Spleen (tissue), 7 donors: ENCODE results near the gene KCNA1.

ENCODE experiments used
- POLR2A ChIP-seq, 3 donors: fragments of 450-650 bp; IDR thresholded peaks; one replicate each; pipeline ENCODE4 v1.5.1; 2017; ENCODE audit warnings: antibody characterized with exemption in 3 of 3, mild to moderate bottlenecking in 1 of 3
- POLR2AphosphoS5 ChIP-seq, 3 donors: sonication (generic); formaldehyde crosslinking; IDR thresholded peaks; one replicate each; pipeline ENCODE4 v1.5.1; 2017; ENCODE audit warnings: antibody characterized with exemption in 3 of 3
- TF ChIP-seq, protein P1 (sequence below), 11 experiments: fragments of 200-600 bp in 7 of 11; fragments of 450-650 bp in 4 of 11; sonication (generic) in 4 of 11; IDR thresholded peaks in 8 of 11; conservative IDR thresholded peaks in 3 of 11; 1 replicate in 7 of 11; 2 replicates in 4 of 11; pipeline versions ENCODE4 v1.4.0 to v1.8.0; 2016 to 2021; ENCODE audit warnings: antibody characterized with exemption in 11 of 11, inconsistent platforms in 4 of 11, mild to moderate bottlenecking in 1 of 11
- donor health status: DM: no; HTN: no; CAD: no; lungs with moderate emphysema.
- donor health status: DM: no; HTN: no; CAD: no.
- donor health status: DM: no; HTN: no; CAD: no.

DNA sequence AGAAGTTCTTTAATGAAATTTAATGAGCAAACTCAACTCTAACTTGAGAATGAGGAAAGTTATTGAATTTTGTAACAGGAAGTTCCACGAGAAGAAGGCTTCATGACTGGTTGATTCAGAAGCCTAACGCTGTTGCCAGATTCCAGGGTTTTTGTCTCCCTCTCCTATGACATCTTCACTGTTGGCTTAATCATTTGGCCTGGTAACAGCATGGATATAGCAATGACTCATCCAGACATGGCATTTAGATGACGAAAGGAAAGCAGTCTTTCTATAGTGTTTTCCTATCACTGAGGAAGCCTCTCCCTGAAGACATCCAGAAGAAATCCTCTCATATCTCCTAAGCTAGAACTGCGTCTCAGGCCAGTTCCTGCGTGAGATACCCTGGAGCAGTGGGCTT is 9.4 kb upstream of the KCNA1 start:
- TF ChIP-seq, protein P1, sequence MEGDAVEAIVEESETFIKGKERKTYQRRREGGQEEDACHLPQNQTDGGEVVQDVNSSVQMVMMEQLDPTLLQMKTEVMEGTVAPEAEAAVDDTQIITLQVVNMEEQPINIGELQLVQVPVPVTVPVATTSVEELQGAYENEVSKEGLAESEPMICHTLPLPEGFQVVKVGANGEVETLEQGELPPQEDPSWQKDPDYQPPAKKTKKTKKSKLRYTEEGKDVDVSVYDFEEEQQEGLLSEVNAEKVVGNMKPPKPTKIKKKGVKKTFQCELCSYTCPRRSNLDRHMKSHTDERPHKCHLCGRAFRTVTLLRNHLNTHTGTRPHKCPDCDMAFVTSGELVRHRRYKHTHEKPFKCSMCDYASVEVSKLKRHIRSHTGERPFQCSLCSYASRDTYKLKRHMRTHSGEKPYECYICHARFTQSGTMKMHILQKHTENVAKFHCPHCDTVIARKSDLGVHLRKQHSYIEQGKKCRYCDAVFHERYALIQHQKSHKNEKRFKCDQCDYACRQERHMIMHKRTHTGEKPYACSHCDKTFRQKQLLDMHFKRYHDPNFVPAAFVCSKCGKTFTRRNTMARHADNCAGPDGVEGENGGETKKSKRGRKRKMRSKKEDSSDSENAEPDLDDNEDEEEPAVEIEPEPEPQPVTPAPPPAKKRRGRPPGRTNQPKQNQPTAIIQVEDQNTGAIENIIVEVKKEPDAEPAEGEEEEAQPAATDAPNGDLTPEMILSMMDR (IDR thresholded peaks at IDR 0.05 in 8 of 11, conservative IDR thresholded peaks at IDR 0.05 in 3 of 11), result no peak
- TF ChIP-seq POLR2A (IDR thresholded peaks at IDR 0.05) (no peak), POLR2AphosphoS5 (IDR thresholded peaks at IDR 0.05) (no peak)
